Stimulated activated CD4-positive, alpha-beta T cell treated with anti-CD3 and anti-CD28 coated beads, Interleukin-12 subunit alpha, Interleukin-12 subunit beta, amount 100 ng/mL, for 48 hours (primary cell): Measurements from ENCODE around the gene THBD.

Experiments
- DNase-seq, 3 donors: peaks; one replicate each; pipeline ENCODE4 v3.0.0-alpha.2; 2020; ENCODE audit warnings: low read depth in 2 of 3, low spot score in 1 of 3

THBD gene

DNA sequence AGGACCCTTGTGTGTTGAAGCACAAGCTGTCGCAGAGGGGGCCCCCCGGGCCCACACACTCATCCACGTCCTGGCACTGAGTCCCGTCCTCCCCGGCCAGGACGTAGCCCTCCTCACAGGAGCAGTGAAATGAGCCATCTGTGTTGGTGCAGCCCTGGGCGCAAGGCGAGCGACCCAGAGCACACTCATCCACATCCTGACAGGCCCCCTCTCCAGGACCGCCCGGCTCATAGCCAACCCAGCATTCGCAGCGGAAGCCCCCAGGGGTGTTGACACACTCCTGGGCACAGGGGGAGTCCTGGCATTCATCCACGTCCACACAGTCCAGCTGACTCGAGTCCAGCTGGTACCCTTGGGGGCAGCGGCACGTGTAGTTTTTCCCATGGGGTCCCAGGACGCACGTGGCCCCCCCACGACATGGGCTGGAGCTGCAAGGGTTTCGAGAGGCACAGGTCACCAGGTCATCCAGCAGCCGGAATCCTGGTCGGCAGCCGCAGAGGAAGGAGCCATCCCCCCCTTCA, 35.4 kb upstream of the THBD start:
- DNase-seq = no peak

DNA sequence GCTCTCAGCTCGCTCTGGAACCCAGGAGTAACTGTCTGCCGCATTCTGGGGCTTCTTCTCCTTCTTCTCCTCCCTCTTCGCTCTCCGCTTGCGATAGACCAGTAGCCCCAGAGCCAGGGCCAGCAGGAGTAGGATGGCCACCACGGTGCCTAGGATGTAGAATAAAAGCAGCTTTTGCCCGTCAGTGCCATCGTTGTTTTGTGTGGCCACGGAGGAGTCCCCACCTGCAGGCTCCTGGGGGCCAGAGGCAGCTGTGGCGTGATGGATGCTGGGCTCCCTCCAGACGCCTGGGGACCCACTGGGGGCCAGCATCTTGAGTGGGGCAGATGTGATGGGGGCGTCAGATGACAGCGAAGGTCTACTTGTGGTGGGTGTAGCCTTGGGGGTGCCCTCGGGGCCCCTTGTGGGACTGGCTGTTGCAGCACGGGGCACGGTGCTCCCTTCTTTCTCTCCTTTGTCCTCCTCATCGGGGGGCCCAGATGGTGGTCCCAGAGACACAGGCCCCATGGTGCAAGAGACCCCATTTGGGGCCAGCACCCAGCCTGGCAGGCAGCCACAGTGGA, 34.9 kb upstream of the THBD start:
- no peak for DNase-seq

DNA sequence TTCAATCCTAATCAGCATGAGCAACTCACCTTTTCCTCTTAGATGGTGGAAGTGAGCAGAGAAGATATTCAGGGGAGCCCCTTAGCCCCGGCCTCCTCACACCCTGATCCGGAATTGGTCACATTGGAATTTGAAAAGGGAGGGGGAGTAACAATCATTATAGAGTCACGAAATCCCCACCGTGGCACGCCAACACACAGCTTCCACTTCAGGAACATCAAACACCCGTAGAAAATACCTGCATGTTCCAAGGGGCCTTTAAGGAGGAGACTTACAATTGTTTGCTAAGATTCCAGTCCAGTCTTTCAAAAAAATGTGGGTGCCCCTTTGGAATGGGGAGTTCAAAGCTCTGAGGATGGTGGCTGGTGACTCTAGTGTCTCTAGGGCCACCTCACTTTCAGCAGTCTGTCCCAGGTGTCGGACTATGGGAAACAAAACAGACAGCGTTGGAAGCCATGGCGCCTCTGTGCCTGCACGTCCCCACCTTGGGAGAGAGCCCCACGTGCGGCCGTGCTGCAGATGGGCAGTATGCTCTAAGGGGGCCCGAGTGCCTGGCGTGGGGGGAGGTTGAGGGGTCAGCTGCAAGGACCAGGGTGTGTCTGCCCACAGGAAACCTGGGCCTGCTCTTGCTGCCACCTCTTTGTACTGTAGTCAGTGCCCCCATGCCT, 34.2 kb upstream of the THBD start:
- DNase-seq = no peak

DNA sequence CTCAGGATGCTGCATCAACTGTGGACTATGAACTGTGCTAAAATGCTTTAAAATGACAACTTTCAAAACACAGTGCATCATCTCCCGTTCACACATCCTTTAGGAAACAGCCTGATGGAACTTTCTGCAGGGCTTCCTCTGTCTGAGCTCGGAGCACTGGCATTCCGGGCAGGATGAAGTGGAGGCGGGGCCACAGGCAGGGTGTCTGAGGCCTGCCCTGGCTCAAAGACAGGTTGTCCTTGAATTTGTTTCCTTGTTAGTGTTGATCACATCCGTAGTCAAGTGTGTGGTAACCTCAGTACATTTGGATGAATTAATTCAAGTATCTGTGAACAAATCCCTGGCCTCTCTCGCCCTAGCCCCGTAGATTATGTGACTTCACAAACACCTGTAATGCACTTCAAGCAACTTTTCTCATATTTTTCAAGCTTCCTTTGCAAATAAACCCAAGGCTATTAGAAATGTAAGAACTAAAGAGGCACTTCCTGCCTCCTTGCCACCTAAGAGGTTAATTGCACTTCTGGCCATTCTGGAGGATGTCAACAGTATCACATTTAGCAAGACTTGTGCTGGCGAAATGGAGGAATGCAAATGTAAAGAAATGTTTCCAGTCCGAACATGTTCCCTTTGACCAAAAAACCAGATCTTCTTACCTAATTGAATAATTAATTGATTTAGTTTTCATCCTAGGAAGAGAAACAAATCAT, 33.5 kb upstream of the THBD start:
- DNase-seq = no peak

DNA sequence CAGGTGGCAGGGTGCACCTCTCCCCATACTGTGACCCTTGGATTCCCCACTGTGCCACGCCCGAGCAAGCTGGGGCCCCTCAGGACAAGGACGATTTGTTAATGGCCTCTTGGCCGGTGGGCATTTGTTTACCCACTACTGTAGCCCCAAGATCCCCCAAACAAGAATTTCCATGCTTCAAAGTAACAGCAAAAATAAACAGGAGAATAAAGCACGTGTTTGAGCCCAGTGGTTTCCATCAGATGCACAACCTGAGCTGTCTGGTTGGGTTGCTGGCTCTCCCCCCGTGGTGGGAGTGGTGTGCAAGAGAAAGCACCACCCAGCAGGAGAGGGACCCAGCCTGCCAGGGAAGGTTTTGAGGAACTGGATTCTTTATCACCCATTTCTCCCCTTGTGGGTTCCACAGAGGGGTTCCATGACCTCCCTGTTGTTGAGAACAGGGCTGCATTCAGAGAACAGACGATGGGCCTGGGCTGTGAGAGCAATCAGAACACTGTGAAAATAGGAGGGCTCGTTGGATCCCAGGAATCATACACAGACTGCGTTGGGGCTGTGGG, 31.9 kb upstream of the THBD start:
- DNase-seq = no peak

DNA sequence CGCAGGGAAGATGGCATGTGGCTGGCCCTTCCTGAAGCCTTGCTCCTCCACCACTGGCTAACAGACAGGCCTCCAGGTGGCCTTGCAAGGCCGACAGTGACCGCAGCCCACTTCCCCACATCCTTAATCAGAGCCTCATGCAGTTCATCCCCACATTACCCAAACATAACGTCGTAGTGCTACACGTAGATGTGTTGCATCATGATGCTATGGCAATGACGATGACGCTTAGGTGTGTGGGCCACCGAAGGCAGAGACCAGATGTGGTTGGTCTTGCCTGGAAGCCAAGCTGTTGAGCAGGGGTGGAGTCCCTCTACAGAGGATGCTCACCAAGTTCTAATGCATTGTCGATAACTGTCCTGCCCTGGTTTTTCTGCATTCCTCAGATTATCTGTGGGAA, 31.0 kb upstream of the THBD start:
- DNase-seq = no peak

DNA sequence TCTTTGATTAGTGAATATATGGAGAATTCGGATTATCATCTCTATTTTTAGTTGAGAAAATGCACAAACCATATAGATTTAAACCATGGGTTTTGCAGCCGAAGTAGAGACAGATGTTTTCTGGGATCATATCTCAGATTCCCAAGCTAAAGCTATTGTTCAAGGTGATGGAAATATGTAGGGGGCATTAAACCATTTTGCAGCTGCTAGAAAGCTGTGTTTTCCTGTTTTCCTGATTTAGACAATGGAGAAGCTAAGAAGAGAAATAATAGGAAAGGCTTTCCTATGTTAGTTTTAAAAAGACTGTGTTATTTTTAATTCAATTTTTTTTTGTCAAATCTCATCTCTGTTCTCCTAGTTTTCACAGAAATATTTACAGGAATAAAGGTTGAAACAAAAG, 30.5 kb upstream of the THBD start:
- DNase-seq = no peak

DNA sequence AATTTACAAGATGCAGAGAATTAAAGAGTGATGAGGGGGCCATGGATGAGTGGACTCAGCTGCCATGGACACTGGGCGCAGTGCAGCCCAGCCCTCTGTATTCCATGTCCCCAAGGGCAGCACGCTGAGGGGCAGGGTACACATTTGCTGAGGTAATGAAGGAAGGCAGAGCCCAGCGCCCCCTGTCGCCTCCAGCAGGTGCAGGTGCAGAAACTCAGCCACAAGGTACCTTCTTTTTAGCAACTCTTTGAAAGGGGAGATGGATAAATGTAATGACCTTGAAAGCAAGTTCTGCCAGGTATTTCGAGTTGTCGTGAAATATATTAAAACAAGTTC, 29.5 kb upstream of the THBD start:
- DNase-seq = no peak

DNA sequence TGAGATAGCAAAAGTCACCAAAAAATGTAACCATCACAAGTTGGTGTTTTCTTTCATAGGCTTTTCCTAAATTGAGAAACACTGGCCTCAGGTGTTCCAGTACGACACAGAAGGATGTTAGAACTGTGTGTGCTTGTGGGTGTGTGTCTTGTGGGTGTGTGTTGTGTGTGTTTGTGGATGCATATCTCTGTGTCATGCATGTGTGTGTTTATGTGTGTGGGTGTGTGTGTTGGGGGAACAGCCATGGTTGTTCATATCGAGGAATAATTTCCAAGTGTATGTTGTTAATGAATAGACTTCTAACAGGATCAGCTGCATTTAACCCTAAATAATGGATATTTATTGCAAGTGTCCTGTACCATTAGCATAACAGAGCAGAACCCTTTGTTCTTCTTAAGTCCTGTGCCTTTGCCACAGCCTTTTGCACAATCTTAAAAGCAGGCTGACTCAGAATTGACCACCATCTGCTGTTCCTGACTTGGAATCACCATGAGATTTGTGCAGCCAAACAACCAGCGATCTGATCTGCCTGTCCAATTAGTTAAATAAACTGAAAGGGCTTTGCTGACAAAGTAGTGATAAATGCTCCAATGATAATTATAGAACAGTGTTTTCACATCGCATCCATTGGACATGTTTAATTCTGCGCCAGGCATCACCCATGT, 29.0 kb upstream of the THBD start:
- DNase-seq = no peak

DNA sequence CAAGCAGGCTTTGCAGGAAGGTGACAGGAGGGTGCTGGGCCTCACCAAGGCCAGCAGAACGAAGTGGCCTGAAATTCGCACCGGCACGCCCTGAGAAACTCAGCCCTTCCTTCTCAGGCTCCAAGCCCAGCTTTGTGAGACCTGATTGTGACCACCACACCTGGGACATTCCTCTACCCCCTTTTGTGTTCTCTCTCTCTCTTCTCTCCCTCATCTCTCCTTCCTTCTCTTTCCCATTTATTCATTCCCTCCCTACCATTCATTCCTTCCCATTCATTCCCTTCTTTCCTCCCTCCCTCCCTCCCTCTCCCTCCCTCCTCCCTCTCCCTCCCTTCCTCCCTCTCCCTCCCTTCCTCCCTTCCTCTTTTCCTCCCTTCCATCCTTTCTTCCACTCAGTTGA, 27.8 kb upstream of the THBD start:
- DNase-seq = no peak

DNA sequence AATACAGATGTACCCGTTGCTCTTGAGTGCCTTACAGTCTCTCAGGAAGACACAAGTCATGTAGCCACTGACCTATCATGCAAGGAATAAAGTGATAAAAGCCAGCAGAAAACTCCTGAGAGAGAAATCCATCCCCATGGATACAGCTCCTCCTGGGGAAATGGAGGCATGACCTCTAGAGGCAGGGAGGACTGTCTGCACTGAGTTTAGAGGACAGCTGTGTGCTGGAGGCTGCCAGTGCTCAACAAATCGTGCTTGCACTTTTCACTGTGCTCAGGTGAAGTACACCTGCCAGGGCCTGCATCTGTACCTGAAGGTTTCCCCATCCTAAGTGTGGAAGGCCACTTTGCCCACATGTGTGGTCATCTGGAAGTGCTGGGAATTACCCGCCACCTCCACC, 24.6 kb upstream of the THBD start:
- no peak for DNase-seq

DNA sequence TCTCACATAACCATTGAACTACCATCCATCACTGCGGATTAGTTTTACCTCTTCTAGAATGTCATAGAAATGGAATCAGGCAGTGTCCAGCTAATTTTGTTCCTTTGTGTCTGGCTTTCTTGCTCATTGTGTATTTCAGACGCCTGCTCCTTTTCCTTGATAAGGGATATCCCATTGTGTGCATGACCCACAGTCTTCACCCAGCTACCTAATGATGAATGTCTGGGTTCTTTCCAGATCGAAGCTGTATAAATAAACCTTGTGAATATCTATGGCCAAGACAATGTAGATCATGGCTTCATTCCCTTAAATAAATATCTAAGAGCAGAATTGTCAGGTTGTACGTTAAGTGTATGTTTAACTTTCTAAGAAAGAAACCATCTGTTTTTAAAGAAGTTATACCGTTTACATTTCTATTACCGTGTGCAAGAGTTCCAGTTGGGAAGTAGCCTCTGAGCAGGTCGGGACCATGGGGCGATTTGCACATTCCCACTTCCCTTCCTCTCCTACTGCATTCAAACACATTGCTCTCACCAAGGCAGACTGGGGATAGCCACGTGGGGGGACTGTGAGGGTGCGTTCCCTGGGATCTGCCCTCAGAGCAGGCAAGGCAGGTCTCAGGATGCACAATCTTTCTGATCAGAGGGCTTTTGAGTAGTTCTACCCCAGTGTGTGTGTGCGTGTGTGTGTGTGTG, 23.6 kb upstream of the THBD start:
- DNase-seq = no peak

DNA sequence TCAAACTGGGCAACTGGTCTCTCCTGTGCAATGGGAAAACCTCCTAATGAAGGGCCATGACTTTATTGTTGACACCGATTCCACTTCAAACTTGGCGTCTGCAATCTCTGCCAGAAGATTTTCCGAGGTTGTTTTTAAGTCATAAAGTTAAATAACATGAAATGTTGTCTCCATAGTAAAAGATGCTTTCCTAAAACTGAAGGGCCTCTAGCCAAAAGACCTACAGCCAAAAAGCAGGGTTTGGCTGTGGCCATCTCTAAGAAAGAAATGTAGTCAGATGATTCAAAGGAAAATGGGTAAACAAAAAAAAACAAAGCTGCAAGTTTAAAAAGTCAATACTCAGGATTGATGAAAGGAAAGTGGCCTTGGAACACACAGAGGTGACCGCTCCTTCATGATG, 22.5 kb upstream of the THBD start:
- no peak for DNase-seq

DNA sequence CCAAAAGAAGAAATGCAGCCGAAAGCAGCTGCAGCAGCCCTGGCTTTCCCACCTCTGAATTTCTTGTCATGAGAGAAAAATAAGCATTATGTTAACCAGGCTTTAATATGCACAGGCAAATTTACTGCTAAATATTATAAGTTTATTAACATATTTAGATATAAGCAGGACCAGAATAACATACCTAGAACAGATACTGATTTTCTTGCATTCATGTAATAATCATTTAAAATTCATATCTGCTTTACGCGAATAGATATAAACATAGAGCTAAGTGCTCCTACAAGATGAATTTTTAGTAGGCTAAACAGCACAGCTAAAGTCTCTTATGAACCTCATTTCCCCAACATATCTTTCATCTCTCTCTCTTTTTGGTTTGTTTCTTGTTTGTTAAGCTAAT, 21.9 kb upstream of the THBD start:
- no peak for DNase-seq

DNA sequence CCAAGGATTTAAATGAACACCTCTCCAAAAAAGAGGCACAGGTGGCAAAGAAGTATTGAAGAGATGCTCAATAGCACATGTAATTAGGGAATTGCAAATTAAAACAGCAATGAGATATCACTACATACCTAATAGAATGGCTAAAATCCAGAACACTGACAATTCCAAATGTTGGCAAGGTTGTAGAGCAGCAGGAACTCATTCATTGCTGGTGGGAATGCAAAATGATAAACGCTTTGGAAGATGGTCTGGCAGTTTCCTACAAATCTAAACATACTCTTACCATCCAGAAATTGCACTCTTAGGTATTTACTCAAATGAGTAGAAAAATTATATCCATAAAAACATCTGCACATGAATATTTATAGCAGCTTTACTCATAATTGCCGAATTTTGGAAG, 19.6 kb upstream of the THBD start:
- DNase-seq = no peak

DNA sequence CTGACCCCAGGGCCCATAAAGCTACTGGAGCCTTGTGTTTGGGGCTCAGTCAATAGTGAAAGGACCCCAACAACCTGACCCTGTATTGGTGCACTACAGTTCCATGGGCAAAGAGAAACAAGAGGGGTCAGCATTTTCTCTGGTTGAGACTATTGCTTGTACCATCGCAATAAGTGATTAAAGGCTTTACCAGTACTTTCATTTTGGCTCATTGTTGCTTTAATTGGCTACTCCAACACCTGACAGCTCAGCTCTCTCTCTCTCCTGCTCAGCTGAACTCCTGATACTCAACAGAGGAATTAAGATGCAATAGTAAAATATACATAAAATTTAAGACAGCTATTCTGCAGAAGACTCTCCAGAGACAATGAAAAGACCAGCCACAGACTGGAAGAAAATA, 18.8 kb upstream of the THBD start:
- DNase-seq = no peak

DNA sequence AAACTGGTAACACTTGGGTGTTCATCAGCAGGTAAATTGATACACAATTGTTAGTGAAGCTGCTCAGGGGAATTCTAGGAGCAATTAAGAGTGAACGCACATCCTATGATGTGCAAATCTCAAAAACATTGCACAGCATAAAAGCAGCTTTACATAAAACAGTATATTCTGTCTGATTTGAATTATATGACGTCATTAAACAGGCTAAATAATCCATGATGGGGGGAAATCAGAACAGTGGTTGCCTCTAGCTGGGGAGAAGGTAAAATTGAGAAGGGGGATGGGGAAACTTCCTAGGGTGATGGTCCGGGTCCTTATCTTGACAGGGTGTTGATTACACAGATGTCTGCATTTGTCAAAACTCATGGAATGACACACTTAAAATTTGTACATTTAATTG, 17.3 kb upstream of the THBD start:
- no peak for DNase-seq

DNA sequence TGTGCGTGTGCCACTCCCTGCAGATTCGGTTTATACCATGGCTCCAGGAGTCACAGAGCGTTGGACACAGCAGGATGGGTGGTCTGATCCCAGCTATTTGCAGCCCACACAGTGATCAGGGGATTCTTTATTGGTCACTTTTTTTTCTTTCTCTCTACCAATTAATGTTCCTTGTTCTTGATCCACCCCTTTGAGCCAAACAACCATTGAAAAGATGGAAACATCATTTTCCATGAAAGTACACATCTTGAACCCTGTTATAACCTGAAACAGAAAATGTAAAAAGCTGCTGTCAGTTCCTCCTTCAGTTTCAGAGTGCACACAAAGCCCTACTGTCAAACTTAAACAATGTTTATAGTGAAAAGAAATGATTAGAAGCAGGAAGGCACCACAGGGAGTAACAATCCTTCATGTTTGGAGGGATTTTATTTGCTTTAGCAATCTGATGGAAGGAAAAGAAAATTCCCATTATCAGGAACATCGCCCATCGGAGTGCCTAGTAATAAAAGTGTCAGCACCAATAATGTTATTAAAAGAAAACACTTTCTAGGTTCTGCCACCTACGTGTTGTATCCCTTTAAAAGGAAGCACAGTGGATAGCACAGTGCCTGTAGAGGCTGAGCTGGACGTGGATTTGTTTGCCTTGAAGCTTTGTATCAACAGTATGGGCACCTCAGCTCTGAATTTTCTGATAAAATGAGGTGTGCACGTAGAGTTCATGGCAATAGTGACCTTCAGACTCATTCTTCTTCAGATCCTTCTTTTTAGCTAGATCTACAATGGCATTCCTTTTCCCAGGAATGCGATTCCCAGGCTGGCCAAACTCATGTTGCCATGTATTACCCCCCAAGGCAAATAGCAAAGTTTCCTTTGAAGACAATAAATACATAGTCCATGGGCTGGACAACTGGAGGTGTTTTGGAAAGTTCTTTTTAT, 16.1 kb upstream of the THBD start:
- no peak for DNase-seq

DNA sequence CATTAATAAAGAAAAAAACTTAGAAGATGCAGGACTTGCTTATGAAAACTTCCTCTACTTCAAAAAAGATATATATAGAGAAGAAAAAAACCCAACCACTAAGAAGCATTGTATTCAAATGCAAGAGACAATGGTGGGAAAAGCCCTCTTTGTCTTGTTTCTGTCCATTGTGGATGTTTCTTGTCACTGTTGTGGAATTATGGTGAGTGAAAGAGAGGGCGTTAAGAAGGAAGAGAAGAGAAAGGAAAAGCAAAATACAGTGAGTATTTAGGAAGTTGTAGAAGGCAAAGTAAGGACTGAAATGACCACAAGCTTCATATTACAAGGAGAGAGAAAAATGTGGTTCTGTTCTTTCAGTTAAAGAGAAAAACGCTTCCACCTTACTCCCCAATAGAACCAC, 14.1 kb upstream of the THBD start:
- no peak for DNase-seq

DNA sequence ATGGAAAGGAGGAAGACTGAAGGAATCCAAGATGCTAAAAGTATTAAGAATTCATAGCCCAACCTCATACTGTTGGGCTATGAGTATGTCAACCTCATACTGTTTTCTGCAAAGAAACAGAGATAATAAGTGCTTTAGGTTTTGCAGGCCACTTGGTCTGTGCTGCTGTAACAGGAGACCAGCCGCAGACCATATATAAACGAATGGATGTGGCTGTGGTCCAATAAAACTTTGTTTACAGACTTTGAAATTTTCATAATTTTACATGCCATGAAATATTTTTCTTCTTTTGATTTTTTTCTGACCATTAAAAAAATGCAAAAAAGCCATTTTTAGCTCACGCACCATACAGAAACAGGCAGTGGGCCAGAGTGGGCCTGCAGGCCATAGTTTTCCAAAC, 13.7 kb upstream of the THBD start:
- DNase-seq = no peak
